Activated CD4-positive, CD25-positive, alpha-beta regulatory T cell treated with anti-CD3 and anti-CD28 coated beads, Interleukin-2, amount 50 U/mL, for 16 hours (primary cell): Measurements from ENCODE around the gene GDPD5.

Experiments
- DNase-seq: peaks from one replicate; pipeline ENCODE4 v3.0.0-alpha.2; 2020; ENCODE audit warnings: low read depth, low spot score

GDPD5 gene

GRCh38 chr11:75490221-75491181, 35.2 kb downstream of the GDPD5 start:
- DNase-seq = no peak

GRCh38 chr11:75487365-75487764, 38.4 kb downstream of the GDPD5 start:
- DNase-seq = no peak

GRCh38 chr11:75485742-75486141, 40.0 kb downstream of the GDPD5 start:
- DNase-seq = no peak

- DNase-seq = no peak
Observed at GRCh38 chr11:75482931-75483469, 42.7 kb downstream of the GDPD5 start.

GRCh38 chr11:75481922-75482606, 43.7 kb downstream of the GDPD5 start:
- no peak for DNase-seq

GRCh38 chr11:75481223-75481921, 44.4 kb downstream of the GDPD5 start:
- DNase-seq = no peak

GRCh38 chr11:75480185-75481175, 45.3 kb downstream of the GDPD5 start:
- DNase-seq = no peak

- DNase-seq = no peak
Observed at GRCh38 chr11:75479597-75480145, 46.1 kb downstream of the GDPD5 start.

- DNase-seq = no peak
Observed at GRCh38 chr11:75478783-75479596, 46.8 kb downstream of the GDPD5 start.

GRCh38 chr11:75477614-75477935, 48.2 kb downstream of the GDPD5 start:
- no peak for DNase-seq

- no peak for DNase-seq
Observed at GRCh38 chr11:75476739-75477613, 48.8 kb downstream of the GDPD5 start.

- DNase-seq = no peak
Observed at GRCh38 chr11:75475767-75476650, 49.7 kb downstream of the GDPD5 start.

- DNase-seq = no peak
Observed at GRCh38 chr11:75474878-75475766, 50.6 kb downstream of the GDPD5 start.

GRCh38 chr11:75474240-75474639, 51.5 kb downstream of the GDPD5 start:
- no peak for DNase-seq

GRCh38 chr11:75473684-75474083, 52.1 kb downstream of the GDPD5 start:
- no peak for DNase-seq

GRCh38 chr11:75472081-75472732, 53.5 kb downstream of the GDPD5 start:
- no peak for DNase-seq
